Caki2 (cell line): Measurements from ENCODE around the gene CCND1. TPM values are rescaled to one million over a fixed set of nuclear protein-coding genes. Genes with fewer than 3 reads are reported as not detected.
"Not testable (repeated sequence)": the region's sequence is repeated elsewhere in the genome, so short reads cannot be mapped to it uniquely, and the experiment has no call there.

ENCODE experiments used
- DNase-seq: peaks from one replicate; pipeline ENCODE4 v3.0.0-alpha.2; 2015; ENCODE audit warnings: low read depth
- in situ Hi-C: cut with HindIII; loops from 2 replicates; pipeline ENCODE4 v1.10.0; 2016; ENCODE audit warnings: low sequenced_read_pairs, low pct_unique_long_range_greater_than_20kb, mixed read lengths
- total RNA-seq: library from RNA; depleted of rRNA; stranded (reverse); fragments of >200 nt; shearing (Covaris generic); gene quantifications from 2 replicates; pipeline ENCODE4 v1.2.3, GENCODE V29; 2014; ENCODE audit warnings: low replicate concordance

CCND1 gene
- total RNA-seq, 1 experiment from 2014 or later, result 122 TPM

DNA sequence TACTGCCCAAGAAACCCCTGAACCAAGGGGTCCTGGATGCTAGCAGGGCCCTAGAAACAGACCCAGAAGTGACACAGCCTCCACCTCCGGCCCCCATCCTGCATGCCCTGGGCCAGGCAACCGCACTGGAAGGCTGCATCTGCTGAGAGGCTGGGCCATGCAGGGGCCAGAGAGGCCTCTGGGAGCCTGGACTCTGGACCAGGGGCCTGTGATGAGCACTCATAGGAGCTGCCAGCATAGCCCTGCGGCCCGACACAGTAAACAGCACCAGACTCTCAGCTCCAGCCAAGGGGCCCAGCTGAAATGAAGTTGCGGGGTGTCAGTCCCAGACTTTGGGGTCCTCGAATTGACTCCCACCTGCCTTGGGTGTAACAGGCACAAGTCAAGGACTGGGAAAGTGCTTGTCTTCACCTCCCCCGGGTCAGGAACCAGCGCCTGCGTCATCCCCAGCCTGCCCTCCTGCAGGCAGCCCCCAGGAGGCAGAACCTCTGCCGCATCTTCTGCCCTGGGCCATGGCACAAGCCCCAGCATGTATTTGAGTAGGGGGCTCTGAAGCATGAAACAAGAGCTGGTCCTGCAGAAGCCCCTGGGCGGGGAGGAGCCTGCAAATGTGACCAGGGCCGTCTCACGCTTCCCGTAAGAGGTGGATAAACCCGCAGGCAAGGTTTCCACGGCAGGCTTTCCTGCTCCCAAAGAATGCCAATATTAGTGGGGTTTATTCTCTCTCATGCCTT, 25.2 kb upstream of the CCND1 start:
- in situ Hi-C loops, result no loop called here

DNA sequence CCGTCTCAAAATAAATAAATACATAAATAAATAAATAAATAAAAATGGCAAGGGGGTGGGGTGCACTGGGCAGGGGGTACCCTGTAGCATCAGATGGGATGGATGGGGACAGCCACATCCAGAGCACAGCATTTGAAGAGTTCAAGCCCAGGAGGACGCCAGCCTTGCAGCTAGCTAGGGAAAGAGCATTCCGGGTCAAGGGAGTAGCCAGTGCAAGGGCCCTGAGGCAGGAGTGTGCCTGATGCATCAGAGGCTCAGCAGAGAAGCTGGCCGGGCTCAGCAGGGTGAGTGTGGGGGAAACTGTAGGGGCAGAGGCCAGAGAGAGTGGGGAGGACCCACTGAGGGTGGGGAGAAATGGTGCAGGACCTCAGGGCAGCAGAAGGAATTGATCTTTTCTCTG, 23.7 kb upstream of the CCND1 start:
- in situ Hi-C loops, result no loop called here
- no peak for DNase-seq

More for the DNA sequence above, 25.2 kb upstream of the CCND1 start:
- DNase-seq, result no peak

- in situ Hi-C loops, result no loop called here
- no peak for DNase-seq
Measured at GRCh38 chr11:69617682-69618081, 23.3 kb upstream of the CCND1 start.

GRCh38 chr11:69618237-69618636, 22.7 kb upstream of the CCND1 start:
- DNase-seq, result no peak
- in situ Hi-C loops, result no loop called here

- no peak for DNase-seq
- in situ Hi-C loops, result no loop called here
Measured at GRCh38 chr11:69620683-69621290, 20.2 kb upstream of the CCND1 start.

DNA sequence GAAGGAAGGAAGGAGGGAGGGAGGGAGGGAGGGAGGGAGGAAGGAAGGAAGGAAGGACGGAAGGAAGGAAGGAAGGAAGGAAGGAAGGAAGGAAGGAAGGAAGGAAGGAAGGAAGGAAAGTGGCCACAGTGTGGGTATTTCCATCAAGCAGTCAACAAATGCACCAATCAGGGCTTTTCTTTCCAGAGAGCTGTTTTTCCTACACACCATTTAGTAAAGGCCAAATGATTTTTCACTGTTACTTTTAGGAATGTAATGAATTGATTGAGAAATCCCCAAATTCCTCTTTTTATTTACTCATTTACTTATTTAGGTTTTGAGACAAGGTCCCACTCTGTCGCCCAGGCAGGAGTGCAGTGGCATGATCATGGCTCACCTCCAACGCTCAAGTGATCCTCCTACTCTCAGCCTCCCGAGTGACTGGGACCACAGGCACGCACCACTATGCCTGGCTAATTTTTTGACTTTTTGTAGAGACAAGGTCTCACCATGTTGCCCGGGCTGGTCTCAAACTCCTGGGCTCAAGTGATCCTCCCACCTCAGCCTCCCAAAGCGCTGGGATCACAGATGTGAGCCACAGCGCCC, 18.8 kb upstream of the CCND1 start:
- in situ Hi-C loops, result not testable (repeated sequence)

GRCh38 chr11:69624293-69624692, 16.7 kb upstream of the CCND1 start:
- DNase-seq, result no peak
- in situ Hi-C loops, result no loop called here

More for the DNA sequence above, 18.8 kb upstream of the CCND1 start:
- DNase-seq, result not testable (repeated sequence)

- no peak for DNase-seq
- in situ Hi-C loops, result no loop called here
Measured at GRCh38 chr11:69625476-69625875, 15.5 kb upstream of the CCND1 start.

- in situ Hi-C loops, result no loop called here
- DNase-seq, result no peak
Measured at GRCh38 chr11:69627551-69627950, 13.4 kb upstream of the CCND1 start.

- in situ Hi-C loops, result no loop called here
- DNase-seq, result no peak
Measured at GRCh38 chr11:69630017-69630416, 10.9 kb upstream of the CCND1 start.

DNA sequence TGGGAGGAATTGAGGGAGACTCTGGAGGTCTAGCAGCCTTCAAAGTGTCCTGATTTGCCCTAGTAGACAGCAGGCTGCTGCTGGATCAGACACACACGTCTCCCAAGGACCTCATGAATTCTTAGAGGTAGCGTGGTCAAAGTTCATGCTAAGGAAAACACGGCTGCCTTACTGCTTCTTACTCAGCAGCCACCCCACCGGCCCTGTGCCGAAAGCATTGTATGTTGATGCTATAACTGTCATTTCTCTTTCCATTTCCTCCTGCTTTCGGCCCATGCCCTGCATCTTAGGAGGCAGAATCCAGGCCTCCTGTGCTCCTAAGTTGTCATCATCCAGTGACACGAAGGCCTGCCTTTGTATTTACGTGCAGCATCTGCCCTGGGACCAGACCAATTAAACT, 10.5 kb upstream of the CCND1 start:
- in situ Hi-C loops, result no loop called here
- DNase-seq, result no peak

DNA sequence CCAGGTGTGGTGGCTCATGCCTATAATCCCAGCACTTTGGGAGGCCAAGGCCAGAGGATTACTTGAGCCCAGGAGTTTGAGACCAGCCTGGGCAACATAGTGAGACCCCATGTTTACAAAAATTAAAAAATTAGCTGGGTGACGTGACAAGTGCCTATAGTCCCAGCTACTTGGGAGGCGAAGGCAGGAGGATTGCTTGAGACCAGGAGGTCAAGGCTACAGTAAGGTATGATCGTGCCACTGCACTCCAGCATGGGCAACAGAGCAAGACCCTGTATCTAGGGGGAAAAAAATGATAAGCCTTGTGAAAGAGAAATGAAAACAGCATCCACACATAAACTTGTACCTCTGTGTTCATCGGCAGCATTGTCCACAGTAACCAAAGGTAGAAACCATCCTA, 8.1 kb upstream of the CCND1 start:
- in situ Hi-C loops, result no loop called here
- DNase-seq, result no peak

DNA sequence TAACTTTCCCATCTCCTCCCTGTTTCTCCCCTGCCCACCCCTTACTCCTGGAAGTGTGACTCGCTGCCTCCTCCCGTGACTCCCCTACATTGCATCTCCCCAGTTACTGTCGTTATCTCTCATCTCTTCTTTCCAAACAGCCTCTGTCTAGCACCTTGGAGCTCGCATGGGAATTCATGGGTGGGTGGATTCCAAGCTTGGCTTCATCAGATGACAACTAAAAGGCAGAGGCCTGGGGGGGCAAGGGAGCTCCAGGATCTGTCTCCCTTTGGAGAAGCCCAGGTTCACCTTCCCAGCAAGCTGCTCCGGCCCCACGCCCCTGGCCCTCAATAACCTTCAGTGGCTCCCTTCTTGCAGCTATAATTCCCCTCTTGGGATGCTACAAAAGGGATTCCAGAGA, 6.9 kb upstream of the CCND1 start:
- in situ Hi-C loops, result no loop called here
- DNase-seq, result no peak

DNA sequence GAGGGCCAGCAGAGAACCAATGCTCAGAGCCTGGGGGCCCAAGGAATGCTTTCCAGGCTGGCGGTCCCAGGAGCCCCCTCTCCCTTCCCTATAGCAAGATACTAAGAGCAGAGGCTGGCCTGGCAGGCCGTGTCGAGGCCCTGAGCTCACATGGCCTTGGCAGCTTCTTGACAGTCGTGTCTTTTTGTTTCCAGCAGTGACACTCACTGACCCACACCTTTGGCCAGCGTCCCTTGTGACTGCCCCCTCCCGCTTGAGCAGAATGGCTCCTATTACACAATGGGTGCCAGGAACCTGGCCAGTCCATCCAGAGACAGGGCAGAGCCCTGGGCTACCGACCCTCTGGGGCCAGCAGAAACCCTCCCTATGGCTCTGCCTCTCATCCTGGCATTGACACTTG, 6.4 kb upstream of the CCND1 start:
- no peak for DNase-seq
- in situ Hi-C loops, result no loop called here

GRCh38 chr11:69635195-69635594, 5.8 kb upstream of the CCND1 start:
- in situ Hi-C loops, result no loop called here
- DNase-seq, result no peak

GRCh38 chr11:69635804-69636511, 5.0 kb upstream of the CCND1 start:
- in situ Hi-C loops, result no loop called here
- no peak for DNase-seq

GRCh38 chr11:69636512-69637197, 4.3 kb upstream of the CCND1 start:
- in situ Hi-C loops, result no loop called here
- peak; percentile 66 for DNase-seq

DNA sequence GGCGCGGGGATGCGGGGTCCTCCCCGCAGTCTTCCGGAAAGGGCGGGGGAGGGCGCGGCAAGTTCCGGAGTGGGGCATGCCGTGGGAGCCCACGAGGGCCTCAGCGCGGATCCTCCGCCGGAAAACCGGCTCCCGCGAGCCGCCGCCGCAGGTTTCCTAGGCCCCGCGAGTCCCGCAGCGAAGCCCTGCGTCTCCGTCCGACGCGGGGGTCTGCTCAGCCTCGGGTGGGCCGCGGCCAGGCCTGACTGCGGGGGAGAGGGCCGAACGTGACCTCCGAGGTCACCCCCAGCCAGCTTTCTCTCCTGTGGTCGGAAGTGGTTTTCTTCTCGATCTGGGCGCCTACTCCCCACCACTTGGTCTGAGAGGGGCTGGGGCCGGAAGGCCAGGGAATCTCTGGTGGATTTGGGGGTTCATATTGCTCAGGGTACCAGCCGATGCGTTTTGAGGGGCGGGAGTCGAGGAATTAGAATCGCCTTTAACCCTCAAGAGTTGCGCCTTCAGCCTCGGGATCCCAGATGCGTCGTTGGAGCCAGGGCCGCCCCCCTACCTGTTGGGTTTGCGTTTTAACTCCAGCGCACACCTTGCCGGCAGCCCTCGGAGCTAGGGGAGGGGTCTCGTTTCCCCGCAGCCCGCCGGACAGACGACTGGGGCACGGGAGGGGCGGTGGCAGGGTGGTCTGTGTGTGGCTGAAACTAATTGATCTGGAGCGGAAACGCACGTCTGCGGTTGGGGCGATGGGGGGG, 3.6 kb upstream of the CCND1 start:
- in situ Hi-C loops, result no loop called here
- no peak for DNase-seq
